BE2C (cell line): ENCODE measurements around the gene GRAMD4.
"Not testable (repeated sequence)": the region's sequence is repeated elsewhere in the genome, so short reads cannot be mapped to it uniquely, and the experiment has no call there.

Experiments
- DNase-seq: peaks from one replicate; pipeline ENCODE4 v3.0.0-alpha.2; 2020
- H3K27me3 ChIP-seq: fragments of 250-450 bp; sonication (Bioruptor Pico); 2 replicates; pipeline ENCODE4 v1.5.1; 2020; ENCODE audit warnings: mild to moderate bottlenecking
- H3K36me3 ChIP-seq: fragments of 250-450 bp; sonication (Bioruptor Pico); 2 replicates; pipeline ENCODE4 v1.5.1; 2020; ENCODE audit warnings: mild to moderate bottlenecking
- H3K4me1 ChIP-seq: fragments of 250-450 bp; sonication (Bioruptor Pico); 2 replicates; pipeline ENCODE4 v1.5.1; 2020
- H3K4me3 ChIP-seq: 2 replicates; pipeline ENCODE4 v1.5.1; 2011; ENCODE audit warnings: low read depth, low read length
- H3K9me3 ChIP-seq: fragments of 250-450 bp; sonication (Bioruptor Pico); 2 replicates; pipeline ENCODE4 v1.5.1; 2020
- CTCF ChIP-seq: IDR thresholded peaks from 2 replicates; pipeline ENCODE4 v1.5.1; 2012; ENCODE audit warnings: mild to moderate bottlenecking, low read depth, low read length

GRAMD4 gene

GRCh38 chr22:46646531-46647215 is 26.5 kb downstream of the GRAMD4 start:
- H3K27me3 ChIP-seq = no peaks in the 10 kb centered on the region
- no peak overlapping the region for H3K4me3 ChIP-seq
- H3K36me3 ChIP-seq = peaks cover 26% of the 10 kb centered on the region
- no peak for DNase-seq
- TF ChIP-seq CTCF = no peak
- peaks cover 31% of the 10 kb centered on the region for H3K4me1 ChIP-seq
- no peaks in the 10 kb centered on the region for H3K9me3 ChIP-seq

- H3K27me3 ChIP-seq, DNase-seq, H3K4me3 ChIP-seq, H3K9me3 ChIP-seq: not testable (repeated sequence)
- Histone ChIP-seq H3K4me1 (peaks cover 26% of the 10 kb centered on the region), H3K36me3 (peaks cover 29% of the 10 kb centered on the region)
Observed at GRCh38 chr22:46648225-46648820, 28.1 kb downstream of the GRAMD4 start.

GRCh38 chr22:46649141-46650077 is 29.2 kb downstream of the GRAMD4 start:
- peaks cover 29% of the 10 kb centered on the region for H3K36me3 ChIP-seq
- no peaks in the 10 kb centered on the region for H3K27me3 ChIP-seq
- peak; percentile 58 for DNase-seq
- peaks cover 26% of the 10 kb centered on the region for H3K4me1 ChIP-seq
- no peak for TF ChIP-seq CTCF
- H3K9me3 ChIP-seq = no peaks in the 10 kb centered on the region
- no peak overlapping the region for H3K4me3 ChIP-seq

GRCh38 chr22:46650078-46650810 is 30.1 kb downstream of the GRAMD4 start:
- Histone ChIP-seq H3K4me3 (no peak overlapping the region), H3K9me3 (no peaks in the 10 kb centered on the region), H3K36me3 (peaks cover 26% of the 10 kb centered on the region), H3K4me1 (peaks cover 26% of the 10 kb centered on the region), H3K27me3 (no peaks in the 10 kb centered on the region)
- DNase-seq = no peak
- TF ChIP-seq CTCF = no peak

GRCh38 chr22:46651316-46651715 is 31.1 kb downstream of the GRAMD4 start:
- DNase-seq = no peak
- no peak for TF ChIP-seq CTCF
- Histone ChIP-seq H3K27me3 (no peaks in the 10 kb centered on the region), H3K4me3 (no peak overlapping the region), H3K36me3 (peaks cover 18% of the 10 kb centered on the region), H3K4me1 (peaks cover 22% of the 10 kb centered on the region), H3K9me3 (no peaks in the 10 kb centered on the region)

- Histone ChIP-seq H3K27me3 (no peaks in the 10 kb centered on the region), H3K9me3 (no peaks in the 10 kb centered on the region), H3K4me3 (no peak overlapping the region), H3K4me1 (peaks cover 12% of the 10 kb centered on the region), H3K36me3 (peaks cover 11% of the 10 kb centered on the region)
- no peak for DNase-seq
- TF ChIP-seq CTCF = no peak
Observed at GRCh38 chr22:46652081-46652846, 32.1 kb downstream of the GRAMD4 start.
